22Rv1 (cell line): ENCODE data around the gene SLC39A5.

Source experiments
- CTCF ChIP-seq: fragments of 450-650 bp; IDR thresholded peaks from 2 replicates; pipeline ENCODE4 v1.5.1; 2017; ENCODE audit warnings: mild to moderate bottlenecking
- ZFX ChIP-seq: fragments of 450-650 bp; IDR thresholded peaks from 2 replicates; pipeline ENCODE4 v1.6.1; 2017; ENCODE audit warnings: antibody characterized with exemption, borderline replicate concordance

GRCh38 chr12:56230432-56231183, 757 bp downstream of the SLC39A5 start:
- TF ChIP-seq CTCF: no peak
- no peak for TF ChIP-seq ZFX
